MG63 (cell line): Measurements from ENCODE around the gene WDR86. TPM values are rescaled to one million over a fixed set of nuclear protein-coding genes. Genes with fewer than 3 reads are reported as not detected.

Experiments used
- DNase-seq: peaks from one replicate; pipeline ENCODE4 v3.0.0-alpha.2; 2020
- H3K27me3 ChIP-seq: fragments of 250-450 bp; sonication (Bioruptor Pico); 2 replicates; pipeline ENCODE4 v1.5.1; 2020; ENCODE audit warnings: mild to moderate bottlenecking, moderate library complexity
- H3K36me3 ChIP-seq: fragments of 250-450 bp; sonication (Bioruptor Pico); 2 replicates; pipeline ENCODE4 v1.5.1; 2020; ENCODE audit warnings: mild to moderate bottlenecking, moderate library complexity
- H3K4me3 ChIP-seq: fragments of 250-450 bp; sonication (Bioruptor Pico); 2 replicates; pipeline ENCODE4 v1.5.1; 2020; ENCODE audit warnings: mild to moderate bottlenecking, moderate library complexity
- H3K9me3 ChIP-seq: fragments of 250-450 bp; sonication (Bioruptor Pico); 2 replicates; pipeline ENCODE4 v1.5.1; 2020; ENCODE audit warnings: mild to moderate bottlenecking, moderate library complexity
- total RNA-seq: library from RNA; depleted of rRNA; stranded (reverse); fragments of >200 nt; shearing (Covaris generic); gene quantifications from 2 replicates; pipeline ENCODE4 v1.2.3, GENCODE V29; 2014; ENCODE audit warnings: low replicate concordance

The WDR86 gene
- total RNA-seq, 1 experiment from 2014 or later, result not detected

- no peak for DNase-seq
- Histone ChIP-seq H3K4me3 (no peak overlapping the region), H3K9me3 (no peaks in the 10 kb centered on the region)
Measured at GRCh38 chr7:151431768-151432311, 22.0 kb upstream of the WDR86 start.

GRCh38 chr7:151431281-151431767 is 21.5 kb upstream of the WDR86 start:
- Histone ChIP-seq H3K4me3 (no peak overlapping the region), H3K36me3 (no peaks in the 10 kb centered on the region)
- DNase-seq, result no peak

More at GRCh38 chr7:151431768-151432311, 22.0 kb upstream of the WDR86 start:
- Histone ChIP-seq H3K27me3 (no peaks in the 10 kb centered on the region), H3K36me3 (no peaks in the 10 kb centered on the region)

GRCh38 chr7:151430391-151431205 is 20.8 kb upstream of the WDR86 start:
- Histone ChIP-seq H3K27me3 (no peaks in the 10 kb centered on the region), H3K9me3 (no peaks in the 10 kb centered on the region), H3K36me3 (no peaks in the 10 kb centered on the region), H3K4me3 (no peak overlapping the region)
- DNase-seq, result no peak

More at GRCh38 chr7:151431281-151431767, 21.5 kb upstream of the WDR86 start:
- Histone ChIP-seq H3K9me3 (no peaks in the 10 kb centered on the region), H3K27me3 (no peaks in the 10 kb centered on the region)

GRCh38 chr7:151429560-151430331 is 19.9 kb upstream of the WDR86 start:
- Histone ChIP-seq H3K27me3 (no peaks in the 10 kb centered on the region), H3K36me3 (no peaks in the 10 kb centered on the region), H3K9me3 (no peaks in the 10 kb centered on the region), H3K4me3 (no peak overlapping the region)
- DNase-seq, result peak; percentile 78

- Histone ChIP-seq H3K4me3 (no peak overlapping the region), H3K9me3 (no peaks in the 10 kb centered on the region), H3K27me3 (no peaks in the 10 kb centered on the region), H3K36me3 (no peaks in the 10 kb centered on the region)
- no peak for DNase-seq
Measured at GRCh38 chr7:151429237-151429559, 19.4 kb upstream of the WDR86 start.

- no peaks in the 10 kb centered on the region for H3K9me3 ChIP-seq
- no peak overlapping the region for H3K4me3 ChIP-seq
- H3K36me3 ChIP-seq, result no peaks in the 10 kb centered on the region
- peak; percentile 67 for DNase-seq
- no peaks in the 10 kb centered on the region for H3K27me3 ChIP-seq
Measured at GRCh38 chr7:151428378-151429236, 18.8 kb upstream of the WDR86 start.

GRCh38 chr7:151427705-151428377 is 18.0 kb upstream of the WDR86 start:
- no peaks in the 10 kb centered on the region for H3K9me3 ChIP-seq
- H3K27me3 ChIP-seq, result no peaks in the 10 kb centered on the region
- no peak overlapping the region for H3K4me3 ChIP-seq
- no peak for DNase-seq
- H3K36me3 ChIP-seq, result no peaks in the 10 kb centered on the region

- no peak for DNase-seq
- Histone ChIP-seq H3K4me3 (no peak overlapping the region), H3K36me3 (no peaks in the 10 kb centered on the region), H3K9me3 (peaks cover 3% of the 10 kb centered on the region; the same call in 1 of the 2 replicates), H3K27me3 (no peaks in the 10 kb centered on the region)
Measured at GRCh38 chr7:151426904-151427704, 17.3 kb upstream of the WDR86 start.

- DNase-seq, result peak; percentile 89
- no peak overlapping the region for H3K4me3 ChIP-seq
- H3K36me3 ChIP-seq, result no peaks in the 10 kb centered on the region
- peaks cover 8% of the 10 kb centered on the region; the same call in 1 of the 2 replicates for H3K9me3 ChIP-seq
- no peaks in the 10 kb centered on the region for H3K27me3 ChIP-seq
Measured at GRCh38 chr7:151426441-151426903, 16.6 kb upstream of the WDR86 start.

GRCh38 chr7:151425670-151426440 is 16.0 kb upstream of the WDR86 start:
- peak; percentile 64 for DNase-seq
- Histone ChIP-seq H3K9me3 (peaks cover 8% of the 10 kb centered on the region; the same call in 1 of the 2 replicates), H3K4me3 (no peak overlapping the region), H3K27me3 (no peaks in the 10 kb centered on the region), H3K36me3 (no peaks in the 10 kb centered on the region)

- DNase-seq, result no peak
- Histone ChIP-seq H3K4me3 (no peak overlapping the region), H3K9me3 (peaks cover 8% of the 10 kb centered on the region; the same call in 1 of the 2 replicates), H3K36me3 (no peaks in the 10 kb centered on the region), H3K27me3 (no peaks in the 10 kb centered on the region)
Measured at GRCh38 chr7:151424799-151425198, 15.0 kb upstream of the WDR86 start.

- H3K36me3 ChIP-seq, result no peaks in the 10 kb centered on the region
- no peak overlapping the region for H3K4me3 ChIP-seq
- DNase-seq, result no peak
- H3K9me3 ChIP-seq, result peaks cover 8% of the 10 kb centered on the region; the same call in 1 of the 2 replicates
- H3K27me3 ChIP-seq, result no peaks in the 10 kb centered on the region
Measured at GRCh38 chr7:151423936-151424335, 14.1 kb upstream of the WDR86 start.

- Histone ChIP-seq H3K9me3 (peaks cover 8% of the 10 kb centered on the region; the same call in 1 of the 2 replicates), H3K36me3 (no peaks in the 10 kb centered on the region), H3K4me3 (no peak overlapping the region), H3K27me3 (no peaks in the 10 kb centered on the region)
- no peak for DNase-seq
Measured at GRCh38 chr7:151423226-151423625, 13.4 kb upstream of the WDR86 start.

GRCh38 chr7:151422212-151422611 is 12.4 kb upstream of the WDR86 start:
- no peaks in the 10 kb centered on the region for H3K36me3 ChIP-seq
- peaks cover 8% of the 10 kb centered on the region; the same call in 1 of the 2 replicates for H3K9me3 ChIP-seq
- no peak for DNase-seq
- H3K27me3 ChIP-seq, result no peaks in the 10 kb centered on the region
- no peak overlapping the region for H3K4me3 ChIP-seq
